Measurements from ENCODE around the gene ZNF470. TPM values are rescaled to one million over a fixed set of nuclear protein-coding genes. Genes with fewer than 3 reads are reported as not detected.
A peak's percentile ranks its signal among the peaks of the same experiment; 100 is the strongest.

ZNF470 gene
- total and polyA plus RNA-seq, 2 donors from 2014 or later = 5.1 to 6.6 TPM

- Histone ChIP-seq H3K27ac (ENCODE audit: low read depth in 2 of 2, low read length in 2 of 2) (no peak overlapping the region), H3K4me1 (ENCODE audit: control insufficient read depth in 2 of 3, insufficient read depth in 2 of 3, low read depth in 1 of 3, low read length in 3 of 3) (no peaks in the 10 kb centered on the region), H3K36me3 (ENCODE audit: control insufficient read depth in 2 of 3, insufficient read depth in 3 of 3, low read length in 3 of 3) (peaks cover 0 to 10% (median 4%) of the 10 kb centered on the region in 3 donors), H3K4me3 (ENCODE audit: low read length in 3 of 3) (no peak overlapping the region), H3K9me3 (ENCODE audit: control insufficient read depth in 2 of 3, insufficient read depth in 1 of 3, low read length in 3 of 3) (no peaks in the 10 kb centered on the region), H3K9ac (ENCODE audit: low read length in 3 of 3) (no peak overlapping the region), H3K27me3 (ENCODE audit: control insufficient read depth, insufficient read depth, low read length) (no peaks in the 10 kb centered on the region)
- TF ChIP-seq, protein P1, sequence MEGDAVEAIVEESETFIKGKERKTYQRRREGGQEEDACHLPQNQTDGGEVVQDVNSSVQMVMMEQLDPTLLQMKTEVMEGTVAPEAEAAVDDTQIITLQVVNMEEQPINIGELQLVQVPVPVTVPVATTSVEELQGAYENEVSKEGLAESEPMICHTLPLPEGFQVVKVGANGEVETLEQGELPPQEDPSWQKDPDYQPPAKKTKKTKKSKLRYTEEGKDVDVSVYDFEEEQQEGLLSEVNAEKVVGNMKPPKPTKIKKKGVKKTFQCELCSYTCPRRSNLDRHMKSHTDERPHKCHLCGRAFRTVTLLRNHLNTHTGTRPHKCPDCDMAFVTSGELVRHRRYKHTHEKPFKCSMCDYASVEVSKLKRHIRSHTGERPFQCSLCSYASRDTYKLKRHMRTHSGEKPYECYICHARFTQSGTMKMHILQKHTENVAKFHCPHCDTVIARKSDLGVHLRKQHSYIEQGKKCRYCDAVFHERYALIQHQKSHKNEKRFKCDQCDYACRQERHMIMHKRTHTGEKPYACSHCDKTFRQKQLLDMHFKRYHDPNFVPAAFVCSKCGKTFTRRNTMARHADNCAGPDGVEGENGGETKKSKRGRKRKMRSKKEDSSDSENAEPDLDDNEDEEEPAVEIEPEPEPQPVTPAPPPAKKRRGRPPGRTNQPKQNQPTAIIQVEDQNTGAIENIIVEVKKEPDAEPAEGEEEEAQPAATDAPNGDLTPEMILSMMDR (IDR thresholded peaks at IDR 0.05; ENCODE audit: borderline replicate concordance, extremely low read depth, insufficient read depth) = no peak
- FAIRE-seq = no peak
- no peak for DNase-seq
- intact Hi-C loops (cut with DNase I) = no loop called here
Measured at GRCh38 chr19:56622374-56622773, 55.1 kb downstream of the ZNF470 start.

DNA sequence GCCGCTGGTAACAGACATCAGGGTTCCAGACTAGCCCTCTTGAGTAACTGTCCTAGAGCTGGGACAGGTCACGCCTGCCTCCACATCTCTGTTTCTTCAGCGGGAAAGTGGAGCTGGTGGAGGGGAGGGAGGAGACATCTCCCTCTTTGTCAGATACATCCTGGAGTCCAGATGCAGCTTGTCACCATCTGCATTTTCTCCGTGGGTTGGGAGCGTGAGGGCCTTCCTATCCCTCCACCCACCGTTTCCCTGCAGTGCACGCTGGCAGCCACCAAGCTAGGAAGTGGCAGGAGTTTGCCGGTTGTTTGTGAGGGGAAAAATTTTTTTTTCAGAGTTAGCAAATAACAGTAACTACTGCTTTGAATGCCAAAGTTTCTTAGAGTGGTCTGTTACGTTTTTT, 55.7 kb downstream of the ZNF470 start:
- TF ChIP-seq, protein P1 (IDR thresholded peaks at IDR 0.05; ENCODE audit: borderline replicate concordance, extremely low read depth, insufficient read depth) = no peak
- DNase-seq (peak in 1 of 5 donors; percentile 7), FAIRE-seq (no peak)
- no peak overlapping the region for H3K27ac ChIP-seq (ENCODE audit: low read depth in 2 of 2, low read length in 2 of 2)
- no peak overlapping the region for H3K4me3 ChIP-seq (ENCODE audit: low read length in 3 of 3)
- no peak overlapping the region for H3K9ac ChIP-seq (ENCODE audit: low read length in 3 of 3)
- no peaks in the 10 kb centered on the region for H3K4me1 ChIP-seq (ENCODE audit: control insufficient read depth in 2 of 3, insufficient read depth in 2 of 3, low read depth in 1 of 3, low read length in 3 of 3)
- H3K9me3 ChIP-seq (ENCODE audit: control insufficient read depth in 2 of 3, insufficient read depth in 1 of 3, low read length in 3 of 3) = no peaks in the 10 kb centered on the region
- intact Hi-C loops (cut with DNase I) = no loop called here
- H3K27me3 ChIP-seq (ENCODE audit: control insufficient read depth, insufficient read depth, low read length) = no peaks in the 10 kb centered on the region
- H3K36me3 ChIP-seq (ENCODE audit: control insufficient read depth in 2 of 3, insufficient read depth in 3 of 3, low read length in 3 of 3) = peaks cover 0 to 10% (median 4%) of the 10 kb centered on the region in 3 donors

GRCh38 chr19:56625708-56626107, 58.4 kb downstream of the ZNF470 start:
- no peaks in the 10 kb centered on the region for H3K27me3 ChIP-seq (ENCODE audit: control insufficient read depth, insufficient read depth, low read length)
- peaks cover 0 to 7% (median 0%) of the 10 kb centered on the region in 3 donors for H3K9me3 ChIP-seq (ENCODE audit: control insufficient read depth in 2 of 3, insufficient read depth in 1 of 3, low read length in 3 of 3)
- H3K27ac ChIP-seq (ENCODE audit: low read depth in 2 of 2, low read length in 2 of 2) = no peak overlapping the region
- intact Hi-C loops (cut with DNase I) = no loop called here
- no peaks in the 10 kb centered on the region for H3K4me1 ChIP-seq (ENCODE audit: control insufficient read depth in 2 of 3, insufficient read depth in 2 of 3, low read depth in 1 of 3, low read length in 3 of 3)
- H3K4me3 ChIP-seq (ENCODE audit: low read length in 3 of 3) = no peak overlapping the region
- no peak overlapping the region for H3K9ac ChIP-seq (ENCODE audit: low read length in 3 of 3)
- peaks cover 0 to 10% (median 4%) of the 10 kb centered on the region in 3 donors for H3K36me3 ChIP-seq (ENCODE audit: control insufficient read depth in 2 of 3, insufficient read depth in 3 of 3, low read length in 3 of 3)
- FAIRE-seq (no peak), DNase-seq (no peak)
- TF ChIP-seq, protein P1 (IDR thresholded peaks at IDR 0.05; ENCODE audit: borderline replicate concordance, extremely low read depth, insufficient read depth) = no peak

DNA sequence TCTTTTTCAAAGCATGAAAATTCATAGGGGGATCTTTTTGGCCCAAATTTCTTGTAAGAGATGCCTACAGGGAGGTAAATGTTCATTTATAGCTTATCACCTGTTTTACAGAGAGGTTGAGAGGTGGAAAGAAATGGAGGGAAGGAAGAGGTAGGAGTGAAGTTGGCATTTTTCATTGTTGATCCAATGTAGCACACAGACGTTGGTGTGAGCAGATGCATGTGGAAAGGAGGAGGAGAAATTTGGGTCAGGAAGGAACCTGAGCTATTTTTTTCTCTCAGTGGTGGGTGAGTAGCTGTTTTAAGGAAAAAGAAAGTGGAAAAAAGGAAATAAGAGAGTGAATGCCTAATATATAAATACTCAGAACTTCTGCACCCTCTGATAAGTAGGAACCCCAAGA, 65.8 kb downstream of the ZNF470 start:
- Histone ChIP-seq H3K36me3 (ENCODE audit: control insufficient read depth in 2 of 3, insufficient read depth in 3 of 3, low read length in 3 of 3) (no peaks in the 10 kb centered on the region), H3K9ac (ENCODE audit: low read length in 3 of 3) (no peak overlapping the region), H3K4me1 (ENCODE audit: control insufficient read depth in 2 of 3, insufficient read depth in 2 of 3, low read depth in 1 of 3, low read length in 3 of 3) (no peaks in the 10 kb centered on the region), H3K27ac (ENCODE audit: low read depth in 2 of 2, low read length in 2 of 2) (no peak overlapping the region), H3K4me3 (ENCODE audit: low read length in 3 of 3) (no peak overlapping the region), H3K9me3 (ENCODE audit: control insufficient read depth in 2 of 3, insufficient read depth in 1 of 3, low read length in 3 of 3) (peaks cover 0 to 21% (median 10%) of the 10 kb centered on the region in 3 donors), H3K27me3 (ENCODE audit: control insufficient read depth, insufficient read depth, low read length) (no peaks in the 10 kb centered on the region)
- intact Hi-C loops (cut with DNase I) = no loop called here
- DNase-seq (no peak), FAIRE-seq (no peak)
- TF ChIP-seq, protein P1 (IDR thresholded peaks at IDR 0.05; ENCODE audit: borderline replicate concordance, extremely low read depth, insufficient read depth) = no peak

Data from kidney (tissue), 14 donors.